PC-9 (cell line): ENCODE data around the gene ECE1.

Source experiments
- EZH2 ChIP-seq: fragments of 200-600 bp; sonication (generic); IDR thresholded peaks from 2 replicates; pipeline ENCODE4 v1.8.0; 2017; ENCODE audit warnings: antibody characterized with exemption, low read depth
- TF ChIP-seq, protein P1 (sequence below): fragments of 200-600 bp; sonication (generic); conservative IDR thresholded peaks from 2 replicates; pipeline ENCODE4 v1.6.1; 2017; ENCODE audit warnings: mixed run types, antibody characterized with exemption, mild to moderate bottlenecking, moderate library complexity

DNA sequence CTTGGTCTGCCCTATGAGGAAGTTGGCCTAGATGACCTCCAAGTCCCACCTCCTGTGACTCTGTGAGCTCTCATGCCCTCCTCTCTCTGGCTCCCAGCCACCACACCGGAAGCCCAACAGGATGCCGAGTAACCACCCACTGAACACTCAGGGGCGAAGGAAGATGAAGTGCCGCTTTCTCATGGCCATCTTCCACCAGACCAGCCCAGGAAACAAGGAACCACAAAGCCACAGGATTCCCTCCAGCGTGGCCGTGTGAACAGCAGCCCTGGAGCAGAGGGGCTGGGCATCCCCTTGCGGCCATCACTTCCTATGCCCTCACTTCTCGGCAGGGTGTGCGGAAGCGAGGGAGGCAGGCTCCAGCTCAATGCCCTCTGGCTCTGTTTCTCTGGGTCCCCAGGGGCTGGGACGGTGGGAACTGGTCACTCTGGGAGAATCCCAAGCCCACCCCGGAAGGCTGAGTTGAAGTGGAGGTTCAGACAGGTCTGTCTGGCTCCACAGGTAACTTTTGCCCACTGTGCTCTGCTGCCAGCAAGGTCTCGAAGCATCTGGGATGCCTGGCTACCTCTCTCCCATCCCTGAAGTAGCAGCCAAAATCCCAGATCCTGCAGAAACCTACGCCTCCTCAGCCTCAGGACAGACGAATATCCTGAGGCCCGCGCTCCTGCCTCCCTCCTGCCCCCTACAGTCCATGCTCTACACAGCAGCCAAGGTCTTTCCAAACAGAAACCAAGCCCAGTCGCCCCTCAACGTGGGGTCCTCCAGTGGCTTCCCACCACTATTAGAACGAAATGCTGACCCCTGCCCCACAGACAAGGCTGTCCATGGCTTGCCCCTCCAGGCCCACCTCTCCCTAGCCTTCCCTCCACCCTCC lies 44.2 kb upstream of the ECE1 start:
- TF ChIP-seq, protein P1, sequence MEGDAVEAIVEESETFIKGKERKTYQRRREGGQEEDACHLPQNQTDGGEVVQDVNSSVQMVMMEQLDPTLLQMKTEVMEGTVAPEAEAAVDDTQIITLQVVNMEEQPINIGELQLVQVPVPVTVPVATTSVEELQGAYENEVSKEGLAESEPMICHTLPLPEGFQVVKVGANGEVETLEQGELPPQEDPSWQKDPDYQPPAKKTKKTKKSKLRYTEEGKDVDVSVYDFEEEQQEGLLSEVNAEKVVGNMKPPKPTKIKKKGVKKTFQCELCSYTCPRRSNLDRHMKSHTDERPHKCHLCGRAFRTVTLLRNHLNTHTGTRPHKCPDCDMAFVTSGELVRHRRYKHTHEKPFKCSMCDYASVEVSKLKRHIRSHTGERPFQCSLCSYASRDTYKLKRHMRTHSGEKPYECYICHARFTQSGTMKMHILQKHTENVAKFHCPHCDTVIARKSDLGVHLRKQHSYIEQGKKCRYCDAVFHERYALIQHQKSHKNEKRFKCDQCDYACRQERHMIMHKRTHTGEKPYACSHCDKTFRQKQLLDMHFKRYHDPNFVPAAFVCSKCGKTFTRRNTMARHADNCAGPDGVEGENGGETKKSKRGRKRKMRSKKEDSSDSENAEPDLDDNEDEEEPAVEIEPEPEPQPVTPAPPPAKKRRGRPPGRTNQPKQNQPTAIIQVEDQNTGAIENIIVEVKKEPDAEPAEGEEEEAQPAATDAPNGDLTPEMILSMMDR: peak; percentile 67
- no peak for TF ChIP-seq EZH2
